Measurements from ENCODE around the gene ITFG1.
"Not testable (repeated sequence)": the region's sequence is repeated elsewhere in the genome, so short reads cannot be mapped to it uniquely, and the experiment has no call there.

ITFG1 gene

GRCh38 chr16:47424846-47425245 lies 36.0 kb downstream of the ITFG1 start:
- no peak for DNase-seq (ENCODE audit: low read depth, low spot score)

DNA sequence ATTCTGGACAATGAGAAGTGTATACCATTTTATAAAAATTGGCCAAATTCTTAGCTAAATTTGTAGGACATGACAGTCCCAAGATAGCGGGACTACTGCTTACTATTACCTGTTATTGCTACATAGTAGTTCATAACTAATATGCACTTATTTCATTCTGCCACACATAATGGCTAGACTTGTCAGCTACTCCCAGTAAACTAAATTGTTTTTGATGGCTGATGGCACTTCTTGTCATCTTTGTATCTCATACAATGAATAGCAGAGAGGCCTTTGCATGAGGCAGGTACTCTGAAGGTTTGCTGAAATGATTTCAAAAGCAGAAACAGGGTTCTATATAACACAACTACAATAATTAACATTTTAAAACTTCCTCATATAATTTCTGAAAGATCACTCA lies 44.0 kb downstream of the ITFG1 start:
- no peak for DNase-seq (ENCODE audit: low read depth, low spot score)

- peak; percentile 49 for DNase-seq (ENCODE audit: low read depth, low spot score)
Observed at GRCh38 chr16:47413041-47413440, 47.8 kb downstream of the ITFG1 start.

- no peak for DNase-seq (ENCODE audit: low read depth, low spot score)
Observed at GRCh38 chr16:47408491-47408890, 52.4 kb downstream of the ITFG1 start.

GRCh38 chr16:47395733-47396498 lies 64.9 kb downstream of the ITFG1 start:
- no peak for DNase-seq (ENCODE audit: low read depth, low spot score)

GRCh38 chr16:47392081-47392480 lies 68.8 kb downstream of the ITFG1 start:
- DNase-seq (ENCODE audit: low read depth, low spot score): peak; percentile 51

DNA sequence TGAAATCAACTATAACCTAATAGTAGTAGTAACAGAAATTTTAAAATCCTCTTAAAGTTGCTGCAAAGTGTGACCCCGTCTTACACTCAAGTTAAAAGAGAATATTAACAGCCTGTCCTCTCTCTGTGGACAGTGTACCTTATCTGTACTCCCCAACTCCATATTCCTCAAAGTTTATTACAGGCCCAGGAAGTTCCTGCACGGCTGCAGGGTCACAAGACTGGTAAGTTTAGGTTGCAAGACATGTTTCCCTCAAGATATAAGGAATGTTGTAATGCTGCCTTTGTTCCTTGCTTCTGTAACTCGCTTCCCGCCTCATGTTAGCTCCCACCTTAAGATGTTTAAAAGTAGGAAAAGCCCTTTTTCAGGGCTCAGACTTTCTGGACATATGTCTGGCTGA lies 72.2 kb downstream of the ITFG1 start:
- no peak for DNase-seq (ENCODE audit: low read depth, low spot score)

DNA sequence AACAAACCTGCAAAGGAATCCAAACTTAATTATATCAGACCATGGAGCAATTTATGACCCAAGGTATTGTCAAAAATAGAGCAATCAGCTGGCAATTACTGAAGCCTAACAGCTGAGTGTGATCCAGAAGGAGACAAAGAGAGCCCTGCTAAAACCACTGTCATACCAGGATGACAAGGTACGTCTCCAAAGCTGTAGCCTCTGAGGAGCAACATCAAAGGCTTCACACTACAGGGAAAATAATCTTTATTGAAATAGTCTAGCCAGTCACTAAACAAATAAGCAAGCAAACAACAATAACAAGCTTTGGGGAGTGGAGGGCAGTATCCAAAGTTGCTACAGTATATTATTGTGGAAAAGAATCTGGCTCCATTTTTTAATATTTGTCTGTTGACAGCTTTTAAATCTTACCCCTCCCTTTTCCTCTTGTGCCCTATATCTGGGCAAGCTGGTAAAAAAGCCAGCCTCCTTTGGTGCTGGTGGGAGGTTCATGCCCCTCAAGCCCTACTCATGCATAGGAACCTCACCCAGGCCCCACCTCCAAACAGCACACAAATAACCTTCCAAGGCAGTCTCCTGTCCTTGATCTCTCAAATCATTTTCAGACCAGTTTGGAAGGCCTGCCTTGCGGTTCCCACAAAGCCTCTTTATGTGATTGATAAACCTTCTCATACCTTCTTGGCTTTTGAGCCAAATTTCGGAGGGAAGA lies 73.7 kb downstream of the ITFG1 start:
- DNase-seq (ENCODE audit: low read depth, low spot score): no peak

DNA sequence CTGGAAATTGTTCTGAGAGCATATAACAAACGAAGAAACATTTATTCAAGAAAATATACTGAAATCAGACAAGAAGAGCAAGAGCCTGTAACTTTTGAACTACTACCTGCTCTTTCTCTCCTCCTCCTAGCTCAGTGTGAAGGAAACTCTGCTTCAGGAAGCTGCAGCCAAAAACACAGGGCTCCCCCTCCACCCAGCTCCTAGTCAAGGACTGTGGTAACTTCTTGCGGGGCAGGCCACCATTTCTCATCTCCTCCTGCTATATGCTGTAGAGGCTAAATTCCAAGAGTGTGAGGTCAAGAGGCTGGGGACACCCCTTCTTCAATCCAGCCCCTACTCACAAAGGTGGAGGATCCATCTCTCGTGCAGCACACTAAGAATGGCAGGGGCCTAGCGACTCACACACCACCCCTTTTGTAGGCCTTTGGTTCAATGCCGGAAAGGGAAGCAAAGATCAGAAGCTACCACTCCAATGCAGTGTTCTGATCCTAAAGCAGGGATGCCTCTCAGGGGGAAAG lies 74.6 kb downstream of the ITFG1 start:
- no peak for DNase-seq (ENCODE audit: low read depth, low spot score)

GRCh38 chr16:47382362-47382761 lies 78.5 kb downstream of the ITFG1 start:
- DNase-seq (ENCODE audit: low read depth, low spot score): no peak

- no peak for DNase-seq (ENCODE audit: low read depth, low spot score)
Observed at GRCh38 chr16:47377154-47377553, 83.7 kb downstream of the ITFG1 start.

DNA sequence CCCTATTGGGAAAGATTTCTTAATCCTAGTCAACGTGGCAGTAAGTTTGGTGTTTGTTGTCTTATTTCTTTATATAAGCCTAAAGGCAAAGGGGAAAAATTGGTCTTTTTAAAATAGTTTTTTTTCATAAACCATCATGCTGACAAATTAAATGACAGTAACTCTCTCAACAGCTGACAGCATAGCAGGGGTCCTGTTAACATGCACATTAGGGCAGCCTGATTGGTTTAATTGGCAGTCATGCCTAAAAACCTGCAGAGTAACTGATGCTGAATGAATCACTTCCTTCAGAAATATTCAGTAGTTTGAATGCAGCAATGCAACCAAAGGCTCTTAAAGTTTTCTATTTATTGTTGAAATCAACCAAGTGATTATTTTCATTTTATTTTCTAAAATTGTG lies 85.4 kb downstream of the ITFG1 start:
- no peak for DNase-seq (ENCODE audit: low read depth, low spot score)

GRCh38 chr16:47374629-47375028 lies 86.2 kb downstream of the ITFG1 start:
- DNase-seq (ENCODE audit: low read depth, low spot score): peak; percentile 41

DNA sequence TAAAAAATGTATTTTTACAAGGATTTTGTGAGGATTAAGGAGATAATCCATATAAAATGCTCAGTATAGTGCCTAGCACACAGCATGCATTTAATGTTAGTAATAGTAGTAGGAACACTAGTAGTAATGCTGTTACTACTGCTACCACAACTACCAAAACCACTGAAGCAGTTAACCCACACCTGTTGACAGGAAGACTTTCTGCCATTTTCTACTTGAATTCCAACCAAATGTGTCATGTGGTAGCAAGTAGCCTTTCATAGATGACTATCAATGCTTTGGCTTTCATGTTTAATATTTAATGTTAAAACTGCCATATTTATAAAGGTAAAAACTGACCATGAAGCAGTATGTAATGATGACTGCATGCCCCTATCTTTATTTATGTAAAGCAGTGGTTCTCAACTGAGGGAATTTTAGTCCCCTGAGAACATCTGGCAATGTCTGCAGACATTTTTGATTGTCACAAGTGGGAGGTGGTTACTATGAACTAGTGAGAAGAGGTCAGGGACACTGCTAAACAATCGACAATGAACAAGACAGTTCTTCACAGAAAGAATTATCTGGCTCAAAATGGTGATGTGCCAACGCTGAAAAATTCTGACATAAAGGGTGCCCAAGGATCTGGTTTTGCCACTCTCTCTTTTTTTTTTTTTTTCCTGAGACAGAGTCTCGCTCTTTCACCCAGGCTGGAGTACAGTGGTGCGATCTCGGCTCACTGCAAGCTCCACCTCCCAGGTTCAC lies 89.4 kb downstream of the ITFG1 start:
- DNase-seq (ENCODE audit: low read depth, low spot score): no peak

- no peak for DNase-seq (ENCODE audit: low read depth, low spot score)
Observed at GRCh38 chr16:47370536-47370935, 90.3 kb downstream of the ITFG1 start.

- no peak for DNase-seq (ENCODE audit: low read depth, low spot score)
Observed at GRCh38 chr16:47366228-47366627, 94.6 kb downstream of the ITFG1 start.

DNA sequence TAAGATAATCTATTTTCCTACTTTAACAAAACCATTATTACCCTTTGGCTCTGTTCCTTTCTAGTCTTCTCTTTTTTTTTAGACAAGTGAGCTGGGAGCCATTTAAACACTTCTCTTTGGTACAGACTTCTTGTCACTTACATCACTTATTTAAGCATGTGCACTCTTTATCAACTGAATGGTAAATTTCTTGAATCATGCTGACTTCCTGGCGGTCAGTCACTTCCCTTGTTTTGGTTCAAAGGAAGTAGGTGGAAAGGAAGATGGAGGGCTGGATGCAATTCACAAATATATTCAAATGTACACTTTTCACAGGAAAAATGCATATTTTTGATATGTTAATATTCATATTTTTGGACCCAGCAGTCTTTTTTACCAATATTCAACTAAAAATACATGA lies 97.1 kb downstream of the ITFG1 start:
- no peak for DNase-seq (ENCODE audit: low read depth, low spot score)

DNA sequence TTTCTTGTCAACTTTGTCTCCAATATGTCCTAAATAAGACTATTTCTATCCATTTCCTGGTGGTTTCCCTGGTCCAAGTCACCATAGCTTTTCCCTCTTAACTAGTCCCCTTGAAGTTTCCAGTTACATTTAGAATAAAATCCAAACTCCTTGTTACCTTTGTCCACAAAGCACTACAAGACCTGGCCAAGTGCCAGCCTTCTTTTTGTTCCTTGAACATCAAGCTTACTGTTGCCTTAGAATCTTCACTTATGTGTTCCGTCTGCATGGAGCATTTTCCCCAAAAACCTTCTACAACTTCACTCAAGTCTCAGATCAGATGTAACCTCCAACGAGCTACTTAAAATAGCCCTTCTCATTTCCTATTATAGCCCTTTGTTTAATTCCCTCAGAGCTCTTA lies 101.4 kb downstream of the ITFG1 start:
- no peak for DNase-seq (ENCODE audit: low read depth, low spot score)

DNA sequence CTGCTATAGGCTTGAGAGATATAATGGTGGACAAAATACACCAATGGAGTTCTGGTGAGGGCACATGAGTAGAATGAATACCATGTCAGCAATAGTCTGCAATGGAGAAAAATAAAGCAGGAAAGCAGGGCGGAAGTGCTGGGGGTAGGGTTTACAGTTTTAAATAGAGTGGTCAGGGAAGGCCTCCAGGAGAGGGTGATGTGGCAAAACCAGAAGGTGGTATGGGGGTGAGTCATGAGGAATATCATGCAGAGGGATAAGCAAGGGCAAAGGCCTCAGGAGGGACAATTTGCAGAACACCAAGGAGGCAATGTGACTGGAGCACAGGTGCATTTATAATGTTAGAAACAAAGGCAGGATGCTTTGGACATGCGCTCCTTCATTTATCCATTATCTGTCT lies 102.0 kb downstream of the ITFG1 start:
- no peak for DNase-seq (ENCODE audit: low read depth, low spot score)

DNA sequence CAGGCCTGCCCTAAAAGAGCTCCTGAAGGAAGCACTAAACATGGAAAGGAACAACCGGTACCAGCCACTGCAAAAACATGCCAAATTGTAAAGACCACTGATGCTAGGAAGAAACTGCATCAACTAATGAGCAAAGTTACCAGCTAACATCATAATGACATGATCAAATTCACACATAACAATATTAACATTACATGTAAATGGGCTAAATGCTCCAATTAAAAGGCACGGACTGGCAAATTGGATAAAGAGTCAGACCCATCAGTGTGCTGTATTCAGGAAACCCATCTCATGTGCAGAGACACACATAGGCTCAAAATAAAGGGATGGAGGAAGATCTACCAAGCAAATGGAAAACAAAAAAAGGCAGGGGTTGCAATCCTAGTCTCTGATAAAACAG lies 111.8 kb downstream of the ITFG1 start:
- not testable (repeated sequence) for DNase-seq (ENCODE audit: low read depth, low spot score)

GRCh38 chr16:47347021-47347696 lies 113.7 kb downstream of the ITFG1 start:
- DNase-seq (ENCODE audit: low read depth, low spot score): not testable (repeated sequence)

DNA sequence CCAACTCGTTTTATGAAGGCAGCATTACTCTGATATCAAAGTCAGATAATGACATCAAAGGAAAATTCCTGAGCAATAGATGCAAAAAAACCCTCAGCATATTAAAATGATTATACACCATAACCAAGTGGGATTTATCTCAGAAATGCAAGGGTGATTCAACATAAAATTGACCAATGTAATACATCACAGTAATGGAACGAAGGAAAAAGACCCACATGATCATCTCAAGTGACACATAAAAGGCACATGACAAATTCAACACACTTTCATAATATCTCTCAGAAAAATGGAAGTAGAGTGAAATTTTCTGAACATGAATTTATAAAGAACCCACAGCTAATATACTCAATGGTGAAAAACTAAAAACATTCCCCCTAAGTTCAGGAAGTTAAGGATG lies 118.8 kb downstream of the ITFG1 start:
- DNase-seq (ENCODE audit: low read depth, low spot score): no peak
